ENCODE results near the gene COBLL1.

GRCh38 chr2:164754157-164755093, 87.2 kb downstream of the COBLL1 start:
- TF ChIP-seq CTCF (conservative IDR thresholded peaks at IDR 0.05; ENCODE audit: low read depth, low read length) (no peak), EZH2 (IDR thresholded peaks at IDR 0.05; ENCODE audit: low read length, unreplicated experiment) (no peak)

All from PC-3 (cell line).